NCI-H2196 treated with DMSO at 0.1 percent for 48 hours (cell line): ENCODE data around the gene OOSP4A.
"Not testable (repeated sequence)": the region's sequence is repeated elsewhere in the genome, so short reads cannot be mapped to it uniquely, and the experiment has no call there.

ENCODE experiments used
- DNase-seq: peaks from one replicate; lab custom pipeline; 2025; ENCODE audit not compliant: unreplicated experiment; lab: John Stamatoyannopoulos, UW

The OOSP4A gene

GRCh38 chr11:59973097-59973496 lies 9.3 kb downstream of the OOSP4A start:
- no peak for DNase-seq

- DNase-seq: no peak
Measured at GRCh38 chr11:59981106-59981770, 17.4 kb downstream of the OOSP4A start.

- not testable (repeated sequence) for DNase-seq
Measured at GRCh38 chr11:59982037-59982436, 18.2 kb downstream of the OOSP4A start.

- DNase-seq: no peak
Measured at GRCh38 chr11:59983212-59983611, 19.4 kb downstream of the OOSP4A start.

- no peak for DNase-seq
Measured at GRCh38 chr11:59984368-59984767, 20.5 kb downstream of the OOSP4A start.

- DNase-seq: no peak
Measured at GRCh38 chr11:59990421-59990820, 26.6 kb downstream of the OOSP4A start.

- no peak for DNase-seq
Measured at GRCh38 chr11:59992425-59992824, 28.6 kb downstream of the OOSP4A start.

- no peak for DNase-seq
Measured at GRCh38 chr11:59997800-59998199, 34.0 kb downstream of the OOSP4A start.

- no peak for DNase-seq
Measured at GRCh38 chr11:59999691-60000090, 35.9 kb downstream of the OOSP4A start.

GRCh38 chr11:60003729-60004128 lies 39.9 kb downstream of the OOSP4A start:
- DNase-seq: no peak

- no peak for DNase-seq
Measured at GRCh38 chr11:60005360-60005759, 41.5 kb downstream of the OOSP4A start.

- DNase-seq: no peak
Measured at GRCh38 chr11:60016881-60017280, 53.0 kb downstream of the OOSP4A start, which contains the start of gene OOSP4B. OOSP4B (plus strand) TSS chr11:60017181.

- DNase-seq: no peak
Measured at GRCh38 chr11:60018058-60018457, 54.2 kb downstream of the OOSP4A start.
